PFSK-1 (cell line): ENCODE data around the gene NRG3.

ENCODE experiments used
- FOXP2 ChIP-seq: optimal IDR thresholded peaks from 2 replicates; pipeline ENCODE3; 2011; ENCODE audit warnings: borderline replicate concordance, control low read depth, inconsistent platforms; ENCODE audit not compliant: insufficient read depth; ENCODE audit errors: extremely low read length, extremely low read depth
- POLR2AphosphoS5 ChIP-seq: IDR thresholded peaks from 2 replicates; pipeline ENCODE4 v1.6.1; 2012; ENCODE audit warnings: low read depth, mild to moderate bottlenecking, control low read depth, low read length, moderate library complexity
- REST ChIP-seq, 2 experiments: IDR thresholded peaks; 2 replicates each; pipeline versions ENCODE4 v1.6.1 to v1.8.0; 2011 to 2012; ENCODE audit warnings: low read depth in 2 of 2, low read length in 2 of 2, control low read depth in 1 of 2, inconsistent platforms in 1 of 2, mild to moderate bottlenecking in 1 of 2, moderate library complexity in 1 of 2; ENCODE audit not compliant: insufficient read depth in 1 of 2
- SIN3A ChIP-seq: IDR thresholded peaks from 2 replicates; pipeline ENCODE4 v1.6.1; 2012; ENCODE audit warnings: mild to moderate bottlenecking, low read length, moderate library complexity, borderline replicate concordance; ENCODE audit not compliant: insufficient read depth
- TAF1 ChIP-seq: IDR thresholded peaks from 2 replicates; pipeline ENCODE4 v1.6.1; 2012; ENCODE audit warnings: low read length, control low read depth, borderline replicate concordance; ENCODE audit not compliant: insufficient read depth

NRG3 gene

GRCh38 chr10:82621680-82622079 lies 746.7 kb downstream of the NRG3 start:
- TF ChIP-seq TAF1 (no peak), SIN3A (no peak), POLR2AphosphoS5 (no peak), REST (IDR thresholded peaks at IDR 0.05; ENCODE audit: insufficient read depth in 1 of 2, low read depth in 2 of 2, low read length in 2 of 2) (no peak), FOXP2 (no peak)

- TF ChIP-seq POLR2AphosphoS5 (no peak), SIN3A (no peak), REST (IDR thresholded peaks at IDR 0.05; ENCODE audit: insufficient read depth in 1 of 2, low read depth in 2 of 2, low read length in 2 of 2) (no peak), TAF1 (no peak), FOXP2 (no peak)
Observed at GRCh38 chr10:82622479-82622878, 747.5 kb downstream of the NRG3 start.

- TF ChIP-seq TAF1 (no peak), REST (IDR thresholded peaks at IDR 0.05; ENCODE audit: insufficient read depth in 1 of 2, low read depth in 2 of 2, low read length in 2 of 2) (no peak), SIN3A (no peak), POLR2AphosphoS5 (no peak), FOXP2 (no peak)
Observed at GRCh38 chr10:82625512-82626189, 750.7 kb downstream of the NRG3 start.

GRCh38 chr10:82628373-82628772 lies 753.4 kb downstream of the NRG3 start:
- no peak for TF ChIP-seq POLR2AphosphoS5
- TF ChIP-seq FOXP2 = no peak
- TF ChIP-seq REST (IDR thresholded peaks at IDR 0.05; ENCODE audit: insufficient read depth in 1 of 2, low read depth in 2 of 2, low read length in 2 of 2) = no peak

- TF ChIP-seq TAF1 = no peak
- TF ChIP-seq REST (IDR thresholded peaks at IDR 0.05; ENCODE audit: insufficient read depth in 1 of 2, low read depth in 2 of 2, low read length in 2 of 2) = no peak
- TF ChIP-seq FOXP2 = no peak
- TF ChIP-seq POLR2AphosphoS5 = no peak
- TF ChIP-seq SIN3A = no peak
Observed at GRCh38 chr10:82643076-82643475, 768.1 kb downstream of the NRG3 start.
